GM23338 (cell line): ENCODE measurements around the gene BCAR3.

Experiments
- CREB1 ChIP-seq: fragments of 250-450 bp; sonication (Bioruptor Pico); IDR thresholded peaks from 2 replicates; pipeline ENCODE4 v1.5.0; 2020; ENCODE audit warnings: low read depth, mild to moderate bottlenecking, moderate library complexity
- EZH2 ChIP-seq: fragments of 200-600 bp; sonication (generic); IDR thresholded peaks from one replicate; pipeline ENCODE4 v1.8.0; 2017; ENCODE audit warnings: antibody characterized with exemption, mild to moderate bottlenecking, low read depth; ENCODE audit not compliant: unreplicated experiment
- JUNB ChIP-seq: IDR thresholded peaks from one replicate; pipeline ENCODE4 v1.6.1; 2016; ENCODE audit warnings: antibody characterized with exemption; ENCODE audit not compliant: unreplicated experiment
- NANOG ChIP-seq: IDR thresholded peaks from 2 replicates; pipeline ENCODE4 v1.6.1; 2016; ENCODE audit warnings: antibody characterized with exemption, borderline replicate concordance
- POLR2AphosphoS5 ChIP-seq: IDR thresholded peaks from 2 replicates; pipeline ENCODE4 v1.6.1; 2016; ENCODE audit warnings: antibody characterized with exemption, low read depth
- TF ChIP-seq, protein P1 (sequence below): IDR thresholded peaks from 2 replicates; pipeline ENCODE4 v1.6.1; 2016; ENCODE audit warnings: antibody characterized with exemption
- TF ChIP-seq, protein P2 (sequence below), 2 experiments: fragments of 200-600 bp in 1 of 2; sonication (generic) in 1 of 2; conservative IDR thresholded peaks; 2 replicates each; pipeline versions ENCODE4 v1.5.1 to v1.6.1; 2016 to 2017; ENCODE audit warnings: antibody characterized with exemption in 2 of 2, low read depth in 2 of 2, mild to moderate bottlenecking in 2 of 2, moderate library complexity in 1 of 2
- TF ChIP-seq, protein P3 (sequence below): IDR thresholded peaks from one replicate; pipeline ENCODE4 v1.6.1; 2018; ENCODE audit warnings: antibody characterized with exemption; ENCODE audit not compliant: unreplicated experiment

DNA sequence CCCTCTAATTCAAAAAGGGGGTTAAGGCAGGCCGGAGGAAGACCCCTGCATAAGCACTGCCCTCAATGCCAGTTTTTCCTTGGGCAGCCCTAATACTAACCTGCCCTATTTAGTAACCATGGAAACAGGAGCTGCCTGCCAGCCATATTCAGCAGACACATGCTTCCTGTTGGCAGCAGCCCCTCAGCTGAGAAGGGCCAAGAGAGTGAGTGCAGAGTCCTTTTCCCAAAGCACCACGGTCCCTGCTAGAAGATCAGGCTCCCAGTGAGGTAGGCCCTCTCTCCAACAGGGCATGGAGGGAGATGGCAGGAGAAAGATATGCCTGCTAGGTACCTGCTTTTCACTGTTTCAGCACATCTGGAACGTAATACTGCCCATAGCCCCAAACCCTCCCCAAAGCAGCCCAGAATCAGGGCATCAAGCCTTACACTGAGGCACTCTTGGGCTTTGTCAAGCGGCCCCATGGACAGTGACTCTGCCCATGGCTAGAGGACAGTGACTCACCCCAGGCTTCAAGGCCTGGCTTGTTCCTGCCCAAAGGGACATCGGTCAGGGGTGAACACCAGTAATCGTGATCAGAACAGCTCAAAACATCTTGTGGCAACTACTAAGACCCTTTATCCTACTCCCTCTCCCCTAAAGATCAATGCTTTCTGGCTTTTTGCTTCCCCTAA lies 64.5 kb downstream of the BCAR3 start:
- TF ChIP-seq, protein P1, sequence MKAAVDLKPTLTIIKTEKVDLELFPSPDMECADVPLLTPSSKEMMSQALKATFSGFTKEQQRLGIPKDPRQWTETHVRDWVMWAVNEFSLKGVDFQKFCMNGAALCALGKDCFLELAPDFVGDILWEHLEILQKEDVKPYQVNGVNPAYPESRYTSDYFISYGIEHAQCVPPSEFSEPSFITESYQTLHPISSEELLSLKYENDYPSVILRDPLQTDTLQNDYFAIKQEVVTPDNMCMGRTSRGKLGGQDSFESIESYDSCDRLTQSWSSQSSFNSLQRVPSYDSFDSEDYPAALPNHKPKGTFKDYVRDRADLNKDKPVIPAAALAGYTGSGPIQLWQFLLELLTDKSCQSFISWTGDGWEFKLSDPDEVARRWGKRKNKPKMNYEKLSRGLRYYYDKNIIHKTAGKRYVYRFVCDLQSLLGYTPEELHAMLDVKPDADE, result no peak
- TF ChIP-seq, protein P2, sequence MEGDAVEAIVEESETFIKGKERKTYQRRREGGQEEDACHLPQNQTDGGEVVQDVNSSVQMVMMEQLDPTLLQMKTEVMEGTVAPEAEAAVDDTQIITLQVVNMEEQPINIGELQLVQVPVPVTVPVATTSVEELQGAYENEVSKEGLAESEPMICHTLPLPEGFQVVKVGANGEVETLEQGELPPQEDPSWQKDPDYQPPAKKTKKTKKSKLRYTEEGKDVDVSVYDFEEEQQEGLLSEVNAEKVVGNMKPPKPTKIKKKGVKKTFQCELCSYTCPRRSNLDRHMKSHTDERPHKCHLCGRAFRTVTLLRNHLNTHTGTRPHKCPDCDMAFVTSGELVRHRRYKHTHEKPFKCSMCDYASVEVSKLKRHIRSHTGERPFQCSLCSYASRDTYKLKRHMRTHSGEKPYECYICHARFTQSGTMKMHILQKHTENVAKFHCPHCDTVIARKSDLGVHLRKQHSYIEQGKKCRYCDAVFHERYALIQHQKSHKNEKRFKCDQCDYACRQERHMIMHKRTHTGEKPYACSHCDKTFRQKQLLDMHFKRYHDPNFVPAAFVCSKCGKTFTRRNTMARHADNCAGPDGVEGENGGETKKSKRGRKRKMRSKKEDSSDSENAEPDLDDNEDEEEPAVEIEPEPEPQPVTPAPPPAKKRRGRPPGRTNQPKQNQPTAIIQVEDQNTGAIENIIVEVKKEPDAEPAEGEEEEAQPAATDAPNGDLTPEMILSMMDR (conservative IDR thresholded peaks at IDR 0.05; ENCODE audit: low read depth in 2 of 2), result no peak
- no peak for TF ChIP-seq EZH2
- TF ChIP-seq, protein P3, sequence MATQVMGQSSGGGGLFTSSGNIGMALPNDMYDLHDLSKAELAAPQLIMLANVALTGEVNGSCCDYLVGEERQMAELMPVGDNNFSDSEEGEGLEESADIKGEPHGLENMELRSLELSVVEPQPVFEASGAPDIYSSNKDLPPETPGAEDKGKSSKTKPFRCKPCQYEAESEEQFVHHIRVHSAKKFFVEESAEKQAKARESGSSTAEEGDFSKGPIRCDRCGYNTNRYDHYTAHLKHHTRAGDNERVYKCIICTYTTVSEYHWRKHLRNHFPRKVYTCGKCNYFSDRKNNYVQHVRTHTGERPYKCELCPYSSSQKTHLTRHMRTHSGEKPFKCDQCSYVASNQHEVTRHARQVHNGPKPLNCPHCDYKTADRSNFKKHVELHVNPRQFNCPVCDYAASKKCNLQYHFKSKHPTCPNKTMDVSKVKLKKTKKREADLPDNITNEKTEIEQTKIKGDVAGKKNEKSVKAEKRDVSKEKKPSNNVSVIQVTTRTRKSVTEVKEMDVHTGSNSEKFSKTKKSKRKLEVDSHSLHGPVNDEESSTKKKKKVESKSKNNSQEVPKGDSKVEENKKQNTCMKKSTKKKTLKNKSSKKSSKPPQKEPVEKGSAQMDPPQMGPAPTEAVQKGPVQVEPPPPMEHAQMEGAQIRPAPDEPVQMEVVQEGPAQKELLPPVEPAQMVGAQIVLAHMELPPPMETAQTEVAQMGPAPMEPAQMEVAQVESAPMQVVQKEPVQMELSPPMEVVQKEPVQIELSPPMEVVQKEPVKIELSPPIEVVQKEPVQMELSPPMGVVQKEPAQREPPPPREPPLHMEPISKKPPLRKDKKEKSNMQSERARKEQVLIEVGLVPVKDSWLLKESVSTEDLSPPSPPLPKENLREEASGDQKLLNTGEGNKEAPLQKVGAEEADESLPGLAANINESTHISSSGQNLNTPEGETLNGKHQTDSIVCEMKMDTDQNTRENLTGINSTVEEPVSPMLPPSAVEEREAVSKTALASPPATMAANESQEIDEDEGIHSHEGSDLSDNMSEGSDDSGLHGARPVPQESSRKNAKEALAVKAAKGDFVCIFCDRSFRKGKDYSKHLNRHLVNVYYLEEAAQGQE, result no peak
- TF ChIP-seq NANOG, result no peak
- TF ChIP-seq POLR2AphosphoS5, result no peak
- TF ChIP-seq CREB1 (CRISPR knock-in tag), result no peak
- no peak for TF ChIP-seq JUNB
